Upper lobe of left lung (tissue), 4 donors: ENCODE measurements around the gene TBXA2R.

Source experiments
- CTCF ChIP-seq, 6 experiments: fragments of 450-650 bp in 4 of 6; fragments of 200-600 bp in 2 of 6; sonication (generic) in 2 of 6; IDR thresholded peaks; one replicate each; pipeline ENCODE4 v1.5.1; 2016 to 2019; ENCODE audit warnings: antibody characterized with exemption in 6 of 6
- EP300 ChIP-seq, 4 donors: sonication (generic); formaldehyde crosslinking; IDR thresholded peaks; one replicate each; pipeline ENCODE4 v1.5.1; 2017; ENCODE audit warnings: antibody characterized with exemption in 4 of 4, control low read depth in 2 of 4
- POLR2A ChIP-seq, 4 donors: fragments of 450-650 bp; IDR thresholded peaks; one replicate each; pipeline ENCODE4 v1.5.1; 2016 to 2017; ENCODE audit warnings: antibody characterized with exemption in 4 of 4, mild to moderate bottlenecking in 2 of 4
- POLR2AphosphoS5 ChIP-seq, 2 donors: sonication (generic); formaldehyde crosslinking; IDR thresholded peaks; one replicate each; pipeline ENCODE4 v1.5.1; 2017; ENCODE audit warnings: antibody characterized with exemption in 2 of 2

GRCh38 chr19:3626473-3627350, 20.0 kb upstream of the TBXA2R start, which contains the start of gene CACTIN:
- TF ChIP-seq CTCF (IDR thresholded peaks at IDR 0.05) (peak in 2 of 6 experiments; percentile 20 to 48), POLR2A (IDR thresholded peaks at IDR 0.05) (peak in 3 of 4 donors; percentile 58 to 82 (median 69)), POLR2AphosphoS5 (IDR thresholded peaks at IDR 0.05) (peak; percentile 78 to 87), EP300 (IDR thresholded peaks at IDR 0.05) (peak in 1 of 4 donors; percentile 52)
